DMS79 (cell line): ENCODE measurements around the gene ADH1B.
"Not testable (repeated sequence)": the region's sequence is repeated elsewhere in the genome, so short reads cannot be mapped to it uniquely, and the experiment has no call there.

Source experiments
- DNase-seq: peaks from one replicate; lab custom pipeline; 2025; lab: John Stamatoyannopoulos, UW

Gene ADH1B

GRCh38 chr4:99321241-99322191 lies at the start of gene ADH1B:
ADH1B (minus strand) TSS chr4:99321401; CDS start chr4:99321331, 70 bp downstream.
- no peak for DNase-seq

- not testable (repeated sequence) for DNase-seq
Measured at GRCh38 chr4:99367817-99368216, 46.6 kb upstream of the ADH1B start.

- DNase-seq, result no peak
Measured at GRCh38 chr4:99366491-99366890, 45.3 kb upstream of the ADH1B start.

- no peak for DNase-seq
Measured at GRCh38 chr4:99362768-99363167, 41.6 kb upstream of the ADH1B start.

GRCh38 chr4:99361899-99362275 lies 40.7 kb upstream of the ADH1B start:
- no peak for DNase-seq

GRCh38 chr4:99361268-99361898 lies 40.2 kb upstream of the ADH1B start:
- no peak for DNase-seq

- DNase-seq, result no peak
Measured at GRCh38 chr4:99359480-99360204, 38.4 kb upstream of the ADH1B start.

GRCh38 chr4:99357948-99358347 lies 36.7 kb upstream of the ADH1B start:
- DNase-seq, result no peak

GRCh38 chr4:99356992-99357391 lies 35.8 kb upstream of the ADH1B start:
- DNase-seq, result no peak

GRCh38 chr4:99356149-99356548 lies 34.9 kb upstream of the ADH1B start:
- DNase-seq, result not testable (repeated sequence)

GRCh38 chr4:99352602-99353537 lies 31.7 kb upstream of the ADH1B start, which contains the start of gene ADH1C:
ADH1C (minus strand) TSS chr4:99352746; CDS start chr4:99352675, 71 bp downstream.
- DNase-seq, result no peak

GRCh38 chr4:99351487-99351886 lies 30.3 kb upstream of the ADH1B start:
- DNase-seq, result no peak

GRCh38 chr4:99349338-99349737 lies 28.1 kb upstream of the ADH1B start:
- no peak for DNase-seq

GRCh38 chr4:99342624-99343023 lies 21.4 kb upstream of the ADH1B start:
- DNase-seq, result not testable (repeated sequence)

- no peak for DNase-seq
Measured at GRCh38 chr4:99341426-99341825, 20.2 kb upstream of the ADH1B start.

GRCh38 chr4:99339172-99339571 lies 18.0 kb upstream of the ADH1B start:
- DNase-seq, result no peak

GRCh38 chr4:99336553-99336952 lies 15.4 kb upstream of the ADH1B start:
- no peak for DNase-seq

GRCh38 chr4:99334880-99335279 lies 13.7 kb upstream of the ADH1B start:
- no peak for DNase-seq

GRCh38 chr4:99330648-99331047 lies 9.4 kb upstream of the ADH1B start:
- DNase-seq, result no peak

- DNase-seq, result no peak
Measured at GRCh38 chr4:99329876-99330275, 8.7 kb upstream of the ADH1B start.

- no peak for DNase-seq
Measured at GRCh38 chr4:99324979-99325378, 3.8 kb upstream of the ADH1B start.
